Small intestine (tissue), 7 donors: ENCODE data around the gene SERHL2. TPM values are rescaled to one million over a fixed set of nuclear protein-coding genes. Genes with fewer than 3 reads are reported as not detected.
A peak's percentile ranks its signal among the peaks of the same experiment; 100 is the strongest.
"Not testable (repeated sequence)": the region's sequence is repeated elsewhere in the genome, so short reads cannot be mapped to it uniquely, and the experiment has no call there.

Source experiments
- DNase-seq, 2 donors: peaks; one replicate each; pipeline versions ENCODE4 v3.0.0 to v3.0.0-alpha.2; 2013
- FAIRE-seq: peaks from 2 replicates; lab custom pipeline; 2012; peaks lifted over from hg19 to GRCh38; lab: Jason Lieb, UNC
- H3K27ac ChIP-seq, 3 donors: one replicate each; pipeline ENCODE4 v1.5.1; 2013; ENCODE audit warnings: low read length in 2 of 3, mild to moderate bottlenecking in 2 of 3, control low read depth in 1 of 3, inconsistent platforms in 1 of 3, low read depth in 1 of 3, moderate library complexity in 1 of 3
- H3K27me3 ChIP-seq, 3 donors: one replicate each; pipeline ENCODE4 v1.6.1; 2013; ENCODE audit warnings: low read length in 3 of 3, inconsistent platforms in 1 of 3; ENCODE audit not compliant: control insufficient read depth in 3 of 3, insufficient read depth in 3 of 3
- H3K36me3 ChIP-seq, 3 donors: one replicate each; pipeline ENCODE4 v1.6.1; 2013; ENCODE audit warnings: low read length in 3 of 3, inconsistent platforms in 1 of 3, low read depth in 1 of 3, mild to moderate bottlenecking in 1 of 3, moderate library complexity in 1 of 3; ENCODE audit not compliant: control insufficient read depth in 3 of 3, insufficient read depth in 2 of 3
- H3K4me1 ChIP-seq, 3 donors: one replicate each; pipeline ENCODE4 v1.6.1; 2013; ENCODE audit warnings: low read length in 2 of 3, inconsistent platforms in 1 of 3, low read depth in 1 of 3, mild to moderate bottlenecking in 1 of 3, moderate library complexity in 1 of 3; ENCODE audit not compliant: control insufficient read depth in 3 of 3, insufficient read depth in 2 of 3
- H3K4me3 ChIP-seq, 3 donors: one replicate each; pipeline ENCODE4 v1.5.1; 2013; ENCODE audit warnings: low read length in 3 of 3, control low read depth in 1 of 3, inconsistent platforms in 1 of 3, low read depth in 1 of 3, mild to moderate bottlenecking in 1 of 3, moderate library complexity in 1 of 3
- H3K9me3 ChIP-seq, 2 donors: one replicate each; pipeline ENCODE4 v1.6.1; 2013; ENCODE audit warnings: low read depth in 1 of 2, low read length in 1 of 2; ENCODE audit not compliant: control insufficient read depth in 2 of 2, insufficient read depth in 1 of 2
- WGBS, 3 donors: extraction: QIAGEN DNeasy Blood & Tissue Kit; methylation state at CpG; one replicate each; pipeline ENCODE4 v1.1.7; 2013; 5-methylcytosine and 5-hydroxymethylcytosine counted together
- polyA plus RNA-seq, 4 donors: library from polyadenylated mRNA; stranded (reverse) in 3 of 4; unstranded in 1 of 4; fragments of 200-250 nt in 3 of 4; fragments of 120-200 nt in 1 of 4; gene quantifications; one replicate each; pipeline versions ENCODE4 v1.2.1 to v1.2.3, GENCODE V29; 2013
- donor health status: healthy with polysubstance abuse.
- donor health status: control.
- donor health status: control.
- donor health status: Bipolar disorder and iron deficiency.
- donor health status: healthy.

Gene SERHL2
- polyA plus RNA-seq, 4 donors = 0.89 to 4.1 (median 2.4) TPM

DNA sequence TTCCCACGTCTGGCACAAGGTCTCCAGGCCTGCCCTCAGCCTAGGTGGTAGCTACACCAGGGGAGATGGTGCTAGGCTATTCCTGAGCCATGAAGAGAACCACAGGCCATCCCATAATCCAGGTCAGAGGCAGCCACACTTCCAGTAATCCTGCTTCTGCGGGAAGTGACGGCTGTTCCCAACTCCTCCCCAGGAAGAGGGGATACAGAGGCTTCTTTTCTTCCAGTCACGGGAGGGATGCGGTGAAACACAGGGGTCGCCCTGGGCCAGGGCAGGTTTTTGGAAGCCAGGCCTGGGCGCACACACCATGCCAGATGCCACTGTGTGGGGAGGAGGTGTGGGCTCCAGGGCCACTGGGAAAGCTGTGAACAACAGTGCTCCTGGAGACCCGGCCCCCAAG, 38.5 kb upstream of the SERHL2 start:
- H3K4me1 ChIP-seq = peaks cover 0 to 19% (median 0%) of the 10 kb centered on the region in 3 donors
- not testable (repeated sequence) for FAIRE-seq, DNase-seq, H3K4me3 ChIP-seq, H3K9me3 ChIP-seq, H3K27me3 ChIP-seq, H3K27ac ChIP-seq
- WGBS, 3 donors = 90 to 92% (median 92%) methylated on average over 6 to 7 of the region's 8 CpGs
- peaks cover 0 to 60% (median 5%) of the 10 kb centered on the region in 3 donors for H3K36me3 ChIP-seq

DNA sequence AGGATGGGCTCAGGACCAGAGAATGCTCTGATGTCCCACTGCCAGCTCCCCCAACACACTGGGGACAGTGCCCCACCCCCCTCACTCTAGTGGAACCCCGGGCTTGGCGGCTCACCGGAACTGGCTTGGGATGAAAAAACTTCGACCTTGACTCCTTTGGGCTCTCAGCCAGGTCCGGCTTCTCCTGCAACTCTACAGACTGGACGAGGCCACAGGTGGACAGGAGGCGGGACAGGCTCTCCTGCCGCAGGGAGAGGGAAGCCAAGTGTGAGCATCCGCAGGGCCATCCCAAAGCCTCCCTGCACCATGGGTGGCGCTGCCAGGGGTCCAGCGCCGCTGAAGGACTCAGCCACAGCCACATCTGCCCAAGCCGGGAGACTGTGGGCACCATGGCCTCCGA, 37.9 kb upstream of the SERHL2 start:
- DNase-seq = no peak
- H3K36me3 ChIP-seq = peaks cover 0 to 55% (median 5%) of the 10 kb centered on the region in 3 donors
- WGBS, 3 donors = 48 to 77% (median 74%) methylated on average over 11 to 14 of the region's 14 CpGs

DNA sequence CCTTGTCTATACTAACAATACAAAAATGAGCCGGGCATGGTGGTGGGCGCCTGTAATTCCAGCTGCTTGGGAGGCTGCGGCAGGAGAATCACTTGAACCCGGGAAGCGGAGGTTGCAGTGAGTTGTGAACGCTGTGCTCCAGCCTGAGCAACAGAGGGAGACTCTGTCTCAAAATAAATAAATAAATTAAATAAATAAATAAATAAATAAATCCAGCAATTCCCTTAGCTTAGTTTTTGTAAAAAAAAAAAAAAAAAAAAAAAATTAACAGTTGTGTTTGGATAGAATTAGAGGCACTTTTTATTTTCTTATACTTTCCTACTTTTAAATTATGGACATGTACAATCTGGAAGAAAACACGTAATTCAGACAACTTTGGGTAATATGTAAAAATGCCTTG, 36.7 kb upstream of the SERHL2 start:
- not testable (repeated sequence) for H3K27me3 ChIP-seq, DNase-seq, H3K9me3 ChIP-seq, H3K4me3 ChIP-seq, FAIRE-seq, H3K27ac ChIP-seq
- Histone ChIP-seq H3K36me3 (peaks cover 0 to 43% (median 5%) of the 10 kb centered on the region in 3 donors), H3K4me1 (peaks cover 0 to 11% (median 0%) of the 10 kb centered on the region in 3 donors)
- WGBS, 3 donors = 95 to 97% (median 95%) methylated on average over 7 of the region's 7 CpGs

More for the DNA sequence above, 37.9 kb upstream of the SERHL2 start:
- no peak for FAIRE-seq
- H3K9me3 ChIP-seq = no peaks in the 10 kb centered on the region
- H3K4me3 ChIP-seq = no peak overlapping the region
- H3K27me3 ChIP-seq = no peaks in the 10 kb centered on the region
- H3K27ac ChIP-seq = no peak overlapping the region
- peaks cover 0 to 19% (median 0%) of the 10 kb centered on the region in 3 donors for H3K4me1 ChIP-seq

DNA sequence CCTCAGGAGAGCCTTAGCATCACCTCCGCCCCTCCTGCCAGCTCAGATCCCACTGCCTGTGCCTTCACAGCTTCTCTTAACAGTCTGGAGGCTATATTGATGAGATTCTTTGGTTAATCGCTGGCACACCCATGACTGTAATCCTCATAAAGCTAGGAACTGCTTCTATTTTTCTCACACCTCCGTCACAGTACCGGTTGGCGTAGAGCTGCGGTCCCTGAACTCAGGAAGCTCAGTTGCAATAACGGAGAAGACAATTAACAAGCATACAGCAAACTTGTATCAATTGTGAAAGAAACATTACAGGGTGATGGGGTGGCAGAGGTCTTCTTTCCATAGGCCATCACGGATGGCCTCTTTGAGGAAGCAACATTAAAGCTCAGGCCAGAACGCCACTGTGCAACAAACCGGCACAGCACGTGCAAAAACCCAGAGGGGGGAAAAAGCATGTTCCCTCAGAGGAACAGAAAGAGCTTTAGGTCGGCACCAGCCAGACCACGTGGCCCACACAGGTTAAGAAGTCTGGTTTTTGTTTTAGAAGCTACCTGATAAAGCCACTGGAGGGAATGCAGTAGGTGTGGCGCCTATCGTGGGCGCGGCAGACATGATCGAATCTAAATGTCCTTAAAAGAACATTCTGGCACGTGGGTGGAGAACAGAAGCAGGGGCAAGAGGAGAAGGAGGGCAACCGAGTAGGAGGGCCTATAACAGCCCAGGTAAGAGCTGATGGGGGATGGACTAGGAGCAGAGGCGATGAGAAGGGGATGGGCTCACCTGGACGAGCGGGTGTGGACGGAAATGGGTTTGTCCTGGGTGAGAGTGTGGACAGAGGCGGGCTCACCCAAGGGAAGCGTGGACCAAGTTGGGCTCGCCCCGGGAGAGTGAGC, 34.9 kb upstream of the SERHL2 start:
- Histone ChIP-seq H3K36me3 (peaks cover 0 to 32% (median 0%) of the 10 kb centered on the region in 3 donors), H3K4me3 (peak overlapping the region; percentile 61 to 73 (median 66)), H3K27ac (peak overlapping the region in 2 of 3 donors; percentile 45 to 86)
- not testable (repeated sequence) for FAIRE-seq, H3K9me3 ChIP-seq, H3K4me1 ChIP-seq, H3K27me3 ChIP-seq
- WGBS, 3 donors = 14 to 44% (median 19%) methylated on average over 6 to 19 of the region's 28 CpGs
- DNase-seq = peak in 1 of 2 donors; percentile 24

DNA sequence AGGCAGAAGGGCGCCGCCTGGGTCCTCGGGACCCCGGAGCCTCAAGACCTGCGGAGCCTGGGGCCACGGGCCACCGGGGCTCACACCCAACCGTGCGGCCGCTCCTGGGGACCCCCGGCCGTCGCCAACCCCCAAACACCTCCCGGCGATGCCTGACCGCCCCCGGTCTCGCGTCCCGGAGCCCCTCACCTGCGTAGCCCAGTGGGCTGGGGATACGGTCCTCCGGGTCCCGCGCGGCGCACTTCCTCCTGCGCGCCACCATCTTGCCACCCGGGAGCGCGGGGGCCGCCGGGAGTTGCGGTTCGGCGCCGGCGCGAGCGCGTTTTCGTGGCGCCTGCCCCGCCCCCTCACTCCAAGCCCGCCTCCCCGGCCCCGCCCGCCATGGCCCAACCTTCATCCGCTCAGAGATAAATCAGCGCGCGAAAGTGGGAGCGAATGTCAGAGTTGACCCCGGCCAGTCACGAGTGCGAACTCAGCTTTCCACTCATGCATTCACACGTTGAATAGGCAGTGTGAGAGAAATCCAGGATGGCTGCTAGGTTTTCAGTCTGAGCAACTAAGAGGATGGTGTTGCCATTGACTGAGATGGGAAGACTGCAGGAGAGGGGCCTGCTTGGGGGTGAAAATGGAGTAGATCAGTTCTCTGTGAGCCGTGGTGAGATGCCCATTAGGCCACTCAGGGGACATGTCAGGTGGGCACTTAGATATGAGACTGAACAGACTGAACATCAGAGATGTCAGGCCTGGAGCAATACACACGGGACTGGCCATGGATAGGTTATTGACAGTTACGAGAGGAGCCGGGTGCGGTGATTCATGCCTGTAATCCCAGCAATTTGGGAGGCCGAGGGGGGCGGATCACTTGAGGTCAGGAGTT, 34.0 kb upstream of the SERHL2 start, which contains the start of gene RRP7A:
TSS of gene RRP7A (minus strand) at position 272 of the 877 bp plus-strand sequence. CDS start at position 262, 10 bp downstream.
- Histone ChIP-seq H3K36me3 (peaks cover 0 to 25% (median 0%) of the 10 kb centered on the region in 3 donors), H3K27ac (peak within 1 kb of the TSS in 2 of 3 donors; percentile 45 to 86), H3K4me3 (peak within 1 kb of the TSS; percentile 61 to 73 (median 66)), H3K9me3 (no peaks in the 10 kb centered on the region), H3K4me1 (peaks cover 0 to 3% (median 0%) of the 10 kb centered on the region in 3 donors), H3K27me3 (no peaks in the 10 kb centered on the region)
- WGBS, 3 donors = 3 to 7% (median 6%) methylated on average over 34 to 65 of the region's 65 CpGs
- DNase-seq (peak; percentile 80 to 90), FAIRE-seq (no peak)

DNA sequence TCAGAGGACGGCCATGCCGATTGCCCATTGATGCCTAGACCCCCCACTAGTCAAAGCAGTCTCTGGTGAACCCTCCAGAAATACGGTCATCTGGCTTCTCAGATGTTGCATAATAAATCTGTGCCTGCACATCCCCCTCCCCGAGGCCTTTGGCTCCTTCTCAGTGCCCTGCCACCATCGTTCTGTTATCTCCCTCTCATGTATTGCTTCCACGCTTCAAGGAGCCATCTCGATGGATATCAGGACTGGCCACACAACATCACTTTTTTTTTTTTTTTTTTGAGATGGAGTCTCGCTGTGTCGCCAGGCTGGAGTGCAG, 32.6 kb upstream of the SERHL2 start:
- H3K4me3 ChIP-seq = no peak overlapping the region
- FAIRE-seq (no peak), DNase-seq (no peak)
- WGBS, 3 donors = 85 to 91% (median 85%) methylated on average over 9 of the region's 9 CpGs
- no peak overlapping the region for H3K27ac ChIP-seq
- H3K27me3 ChIP-seq = no peaks in the 10 kb centered on the region
- H3K4me1 ChIP-seq = peaks cover 0 to 3% (median 0%) of the 10 kb centered on the region in 3 donors
- no peaks in the 10 kb centered on the region for H3K9me3 ChIP-seq
- H3K36me3 ChIP-seq = peaks cover 0 to 15% (median 0%) of the 10 kb centered on the region in 3 donors

DNA sequence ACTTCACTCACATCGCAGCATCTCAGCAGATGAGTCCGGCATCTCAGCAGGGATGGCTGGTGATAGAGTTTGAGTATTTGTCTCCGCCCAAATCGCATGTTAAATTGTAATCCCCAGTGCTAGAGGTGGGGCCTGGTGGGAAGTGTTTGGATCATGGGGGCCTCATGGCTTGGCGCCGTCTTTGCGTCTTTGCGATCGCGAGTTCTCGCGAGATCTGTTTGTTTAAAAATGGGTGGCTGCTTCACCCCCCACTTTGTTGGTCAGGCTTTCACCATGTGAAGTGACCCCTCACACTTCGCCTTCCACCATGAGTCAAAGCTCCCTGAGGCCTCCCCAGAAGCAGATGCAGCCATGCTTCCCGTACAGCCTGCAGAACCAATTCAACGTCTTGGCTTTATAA, 31.2 kb upstream of the SERHL2 start:
- WGBS, 3 donors = 95 to 98% (median 96%) methylated on average over 15 of the region's 15 CpGs
- H3K27ac ChIP-seq = no peak overlapping the region
- DNase-seq (no peak), FAIRE-seq (no peak)
- no peaks in the 10 kb centered on the region for H3K9me3 ChIP-seq
- no peaks in the 10 kb centered on the region for H3K27me3 ChIP-seq
- peaks cover 0 to 4% (median 0%) of the 10 kb centered on the region in 3 donors for H3K36me3 ChIP-seq
- H3K4me1 ChIP-seq = peaks cover 0 to 3% (median 0%) of the 10 kb centered on the region in 3 donors
- no peak overlapping the region for H3K4me3 ChIP-seq
